GM21360 (cell line): Measurements from ENCODE around the gene EXOC4.

Experiments
- ATAC-seq: cut with Tn5 transposase; IDR thresholded peaks from one replicate; pipeline ENCODE4 v1.9.1; 2021; ENCODE audit warnings: mild to moderate bottlenecking, moderate library complexity; ENCODE audit not compliant: unreplicated experiment

EXOC4 gene

DNA sequence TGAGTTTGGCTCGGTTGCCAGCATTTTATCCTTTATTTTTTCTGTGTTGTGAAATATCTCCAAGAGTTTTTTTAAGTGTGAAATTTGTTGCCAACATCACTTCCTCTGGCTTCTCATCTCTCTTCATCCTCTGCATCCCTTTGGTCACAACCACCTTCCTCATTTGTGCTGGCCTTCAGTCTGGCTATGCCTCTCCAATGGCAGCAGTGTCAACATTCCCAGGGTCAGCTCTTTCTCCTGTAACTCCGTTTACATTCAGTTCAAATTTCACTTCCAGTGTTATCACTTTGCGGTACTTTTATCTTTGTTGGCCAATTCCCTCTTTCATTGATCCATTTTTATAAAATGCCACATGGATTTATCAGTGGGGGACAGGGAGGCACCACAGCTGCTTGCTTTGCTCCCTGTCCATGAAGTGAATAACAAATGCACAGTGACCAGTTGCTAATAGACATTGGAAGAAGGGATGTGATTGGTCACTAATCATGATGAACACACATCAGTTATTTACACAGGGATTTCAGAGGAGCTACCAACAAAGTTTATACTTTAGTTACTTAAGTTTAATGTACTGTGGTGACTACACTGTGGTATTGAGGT is 562.8 kb downstream of the EXOC4 start:
- ATAC-seq, result no peak

DNA sequence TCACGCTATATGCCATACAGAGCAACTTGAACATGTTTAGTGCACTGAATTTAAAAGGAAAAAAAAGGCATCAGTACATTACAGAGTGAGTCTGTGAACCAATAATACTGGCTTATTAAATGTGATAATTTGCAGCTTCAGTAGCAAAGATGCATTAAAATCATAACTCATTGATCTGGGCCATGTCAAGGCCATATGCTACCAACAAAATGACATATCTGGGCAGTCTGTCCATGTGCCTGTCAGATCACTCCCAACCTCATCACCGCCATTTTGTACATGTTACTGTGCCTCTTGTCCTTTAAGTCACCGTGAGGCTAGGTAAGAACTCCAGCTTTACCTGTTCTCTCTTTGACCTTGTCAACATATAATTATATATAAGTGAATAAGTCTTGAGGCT is 566.8 kb downstream of the EXOC4 start:
- ATAC-seq, result no peak

DNA sequence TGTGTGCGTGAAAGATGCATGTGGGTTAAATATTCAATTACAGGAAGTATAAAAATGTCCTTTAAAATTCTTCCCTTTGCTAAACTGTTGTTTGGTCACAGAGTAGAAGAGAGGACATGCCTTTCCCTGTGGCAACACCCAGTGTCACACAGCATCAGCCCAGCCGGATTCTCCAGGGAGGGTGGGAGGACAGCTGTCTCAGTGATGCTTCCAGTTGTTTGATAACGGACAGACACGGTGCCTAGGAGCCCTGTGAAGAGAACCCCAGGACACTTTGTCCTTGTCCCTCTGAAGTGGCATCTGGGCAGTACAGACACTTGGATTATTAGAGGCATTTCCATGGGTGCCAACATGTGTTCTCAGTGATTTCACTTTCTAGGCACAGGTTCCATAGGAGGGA is 567.7 kb downstream of the EXOC4 start:
- no peak for ATAC-seq

DNA sequence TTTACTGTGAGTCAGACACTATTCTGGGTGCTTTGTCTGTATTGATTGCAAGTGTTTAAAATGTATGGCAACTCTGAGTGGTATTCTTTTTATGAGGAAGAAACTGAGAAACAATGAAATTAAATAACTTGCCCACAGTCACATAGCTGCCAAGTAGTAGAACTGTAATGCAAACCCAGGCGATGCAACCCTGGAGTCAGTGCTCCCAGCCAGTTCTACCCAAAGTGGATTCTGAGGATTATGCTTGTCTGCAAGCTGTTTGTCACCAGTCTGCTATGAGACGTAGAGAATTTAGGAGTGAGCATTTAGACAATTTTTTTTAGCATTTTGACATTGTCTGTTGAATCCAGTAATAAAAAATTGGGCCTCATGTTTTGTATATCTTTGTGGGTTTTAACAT is 568.3 kb downstream of the EXOC4 start:
- no peak for ATAC-seq

DNA sequence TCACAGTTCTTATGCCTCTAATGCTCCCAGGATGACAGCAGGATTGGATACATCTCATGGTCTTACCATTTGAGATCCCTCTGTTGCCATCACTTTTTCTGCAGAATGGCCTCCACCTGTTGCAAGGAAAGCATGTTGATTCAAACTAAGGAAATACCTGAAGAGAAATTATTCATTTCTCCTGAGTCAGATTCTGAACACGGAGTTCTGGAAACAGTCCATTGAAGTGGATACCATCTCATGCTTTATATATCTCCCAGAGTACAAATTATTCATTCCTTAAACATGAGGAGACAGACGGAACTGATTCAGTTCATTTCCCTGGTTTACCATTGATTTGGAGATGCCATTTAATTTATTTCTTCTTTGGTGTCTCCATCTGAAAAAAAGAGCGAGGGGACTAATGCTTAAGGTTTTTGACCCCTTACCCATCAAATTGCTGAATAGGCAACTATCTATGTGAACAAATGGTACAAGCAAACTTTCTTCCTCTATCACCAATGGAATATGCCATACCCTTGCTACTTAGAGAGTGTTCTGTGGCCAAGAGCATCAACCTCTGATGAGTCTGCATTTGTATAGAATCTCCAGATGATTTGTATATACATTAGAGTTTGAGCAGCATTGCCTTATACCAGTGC is 569.2 kb downstream of the EXOC4 start:
- ATAC-seq, result no peak

DNA sequence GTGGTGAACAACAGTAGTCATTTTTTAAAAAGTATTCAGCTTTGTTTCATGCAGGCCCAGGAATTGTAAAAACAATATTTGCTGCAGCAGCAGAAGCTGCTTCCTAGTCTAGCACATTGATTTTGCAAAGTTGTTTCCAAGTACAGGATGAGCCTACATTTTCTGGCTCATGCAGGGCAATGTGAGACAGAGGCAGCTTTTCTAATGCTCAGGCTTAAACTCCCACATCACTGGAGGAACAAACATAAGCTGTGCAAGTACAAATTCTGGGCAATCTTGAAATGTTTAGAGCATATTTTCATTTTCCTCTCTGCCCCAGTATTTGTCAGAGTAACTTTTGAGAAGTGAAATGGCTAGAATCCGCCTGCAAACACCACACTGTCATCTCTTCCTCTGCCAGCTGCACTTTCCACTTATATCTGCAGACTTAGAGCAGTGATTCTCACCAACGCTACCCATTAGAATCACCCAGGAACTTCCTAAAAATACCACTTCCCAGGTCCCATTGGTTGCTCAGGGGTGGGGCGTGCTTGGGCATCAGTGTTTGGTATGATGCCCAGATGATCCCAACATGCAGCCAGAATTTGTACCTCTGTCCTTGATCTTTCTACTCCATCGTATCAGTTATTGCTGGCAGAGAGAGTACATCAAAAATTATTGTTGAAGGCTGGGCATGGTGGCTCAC is 570.1 kb downstream of the EXOC4 start:
- ATAC-seq, result no peak

DNA sequence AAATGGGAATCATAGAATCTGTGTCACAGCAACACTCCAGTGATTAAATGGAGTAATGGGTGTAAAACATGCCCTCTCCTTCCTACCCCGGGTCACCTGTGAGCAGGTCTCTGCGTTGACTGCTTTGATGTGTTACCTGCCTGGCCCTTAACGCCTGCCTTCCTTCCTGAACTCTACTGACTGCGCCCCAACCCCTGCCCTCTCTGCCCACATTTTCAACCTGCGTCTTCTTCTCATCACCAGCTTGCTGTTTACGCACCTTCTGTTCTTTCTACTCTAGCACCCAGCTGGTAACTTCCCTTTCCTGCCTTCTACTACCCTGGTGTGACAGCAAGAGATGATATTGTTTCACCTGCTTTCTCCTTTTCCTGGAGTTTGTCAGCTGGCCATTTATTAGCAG is 571.3 kb downstream of the EXOC4 start:
- no peak for ATAC-seq

DNA sequence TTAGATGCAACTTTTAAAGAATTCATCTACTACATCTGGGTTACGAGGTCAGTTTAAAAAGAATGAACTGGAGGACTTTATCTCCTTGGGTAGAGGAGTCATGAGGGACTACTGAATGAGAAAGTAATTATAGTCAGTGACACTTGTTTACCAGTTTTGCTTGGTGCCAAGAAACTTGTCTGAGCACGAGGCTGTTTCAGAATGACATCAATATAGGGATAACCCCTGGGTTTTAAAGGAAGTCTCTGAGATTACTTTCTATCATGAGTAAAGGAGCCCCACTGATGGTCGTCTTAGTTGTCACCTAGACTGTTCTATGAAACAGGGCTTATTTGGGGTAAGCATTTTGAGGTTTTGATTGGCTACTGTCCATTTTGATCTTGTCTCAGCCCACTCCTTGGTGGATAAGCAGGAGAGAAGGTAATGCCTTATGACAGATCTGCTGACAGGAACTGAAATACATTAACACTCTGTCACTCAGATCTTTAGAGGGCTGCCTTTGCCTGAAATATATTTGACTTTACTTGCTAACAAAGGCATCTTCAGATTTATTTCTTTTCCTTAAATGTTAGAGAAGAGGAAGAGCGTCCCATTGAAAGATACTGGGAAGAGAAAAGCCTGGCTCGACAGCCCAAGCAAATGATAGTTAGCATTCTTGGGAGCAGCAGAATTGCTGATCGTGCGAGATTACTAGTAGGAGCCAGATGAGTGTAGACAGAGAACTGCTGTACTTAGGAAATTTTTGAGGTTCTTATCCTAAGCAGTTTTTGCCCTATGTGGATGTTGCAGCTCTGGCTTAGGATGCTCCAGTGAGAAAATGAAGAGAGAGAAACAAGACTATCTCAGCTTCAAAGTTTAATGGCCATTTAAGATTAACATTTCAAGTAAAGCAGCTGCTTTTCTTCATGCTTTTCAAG is 575.1 kb downstream of the EXOC4 start:
- ATAC-seq, result peak; percentile 79

DNA sequence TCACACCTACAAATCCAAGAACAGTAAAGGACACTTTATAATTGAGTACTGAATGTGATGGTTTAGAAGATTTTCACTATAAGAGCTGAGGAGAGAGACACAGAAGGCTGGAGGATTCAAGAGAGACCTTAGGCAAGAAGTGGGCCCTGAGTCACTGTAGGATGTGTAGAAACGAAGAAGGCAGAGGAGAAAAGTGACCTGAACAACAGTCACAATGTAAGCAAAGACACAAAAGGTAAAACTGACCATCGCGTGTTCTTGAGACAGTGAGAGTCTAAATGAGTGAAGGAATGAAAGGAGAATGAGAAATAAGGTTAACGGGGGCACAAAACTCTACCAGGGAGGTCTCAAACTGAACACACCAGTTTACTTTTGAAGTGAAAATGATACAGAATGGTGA is 576.0 kb downstream of the EXOC4 start:
- no peak for ATAC-seq

DNA sequence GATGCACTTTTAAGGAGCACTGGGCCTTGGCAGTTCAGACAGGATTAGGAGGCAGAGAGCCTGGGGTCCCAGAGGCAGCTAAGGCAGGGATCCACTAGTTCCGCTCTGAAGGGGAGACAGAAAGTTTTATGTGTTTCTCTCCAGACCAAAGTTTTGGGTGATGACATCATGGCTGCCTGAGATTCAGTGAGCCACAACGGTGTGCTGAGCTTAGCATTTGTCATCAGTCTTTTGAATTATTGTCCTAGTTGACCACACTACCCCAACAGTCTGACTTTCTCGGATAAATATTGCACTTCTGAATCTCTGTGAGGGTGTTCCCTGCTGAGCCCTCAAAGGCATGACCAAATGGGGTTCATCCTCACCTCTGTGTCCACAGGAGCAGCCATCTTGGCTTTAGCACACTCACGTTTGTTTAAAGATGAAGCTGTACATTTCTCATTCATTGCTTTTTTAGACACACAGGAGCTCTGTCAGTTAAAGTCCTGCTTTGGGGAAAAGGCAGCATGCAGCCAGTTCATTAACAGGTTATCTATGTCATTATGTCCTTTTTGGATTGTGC is 576.5 kb downstream of the EXOC4 start:
- no peak for ATAC-seq

DNA sequence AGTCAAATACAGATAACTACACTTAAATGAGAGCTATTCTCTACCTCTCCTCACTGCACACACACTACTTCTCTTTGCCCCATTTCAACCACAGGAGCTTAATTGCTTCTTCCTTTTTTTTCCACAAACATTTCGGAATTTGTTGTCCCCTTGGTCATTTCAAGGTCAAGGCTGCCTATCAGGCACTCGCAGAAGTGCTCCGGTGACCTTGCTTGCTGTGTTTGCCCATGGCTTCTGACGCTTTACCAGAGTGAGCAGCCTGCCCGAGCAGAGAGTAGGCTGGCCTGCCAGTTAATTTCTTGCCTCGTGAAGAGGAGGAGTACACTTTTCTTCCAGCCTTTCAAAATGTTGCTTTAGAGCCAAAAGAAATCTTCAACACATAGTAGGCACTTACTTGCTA is 577.2 kb downstream of the EXOC4 start:
- ATAC-seq, result no peak

DNA sequence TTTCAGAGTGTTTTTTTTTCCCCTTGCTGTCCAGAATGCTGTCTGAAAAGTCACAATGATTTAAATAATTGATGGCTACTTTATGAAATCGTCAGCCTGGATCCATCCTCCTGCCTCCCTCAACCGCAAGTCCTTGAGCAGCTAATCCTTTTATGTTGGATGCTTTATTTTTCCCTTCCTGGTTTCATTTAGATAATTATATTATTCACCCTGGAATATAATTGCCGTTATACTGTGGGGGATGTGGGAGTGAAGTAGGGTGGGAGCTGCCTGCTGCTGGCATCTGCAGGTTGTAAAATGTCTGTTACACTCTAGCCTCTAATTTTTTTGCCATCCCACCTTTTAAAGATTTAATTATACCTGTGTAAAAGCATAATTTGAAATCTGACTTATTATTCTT is 583.8 kb downstream of the EXOC4 start:
- no peak for ATAC-seq

DNA sequence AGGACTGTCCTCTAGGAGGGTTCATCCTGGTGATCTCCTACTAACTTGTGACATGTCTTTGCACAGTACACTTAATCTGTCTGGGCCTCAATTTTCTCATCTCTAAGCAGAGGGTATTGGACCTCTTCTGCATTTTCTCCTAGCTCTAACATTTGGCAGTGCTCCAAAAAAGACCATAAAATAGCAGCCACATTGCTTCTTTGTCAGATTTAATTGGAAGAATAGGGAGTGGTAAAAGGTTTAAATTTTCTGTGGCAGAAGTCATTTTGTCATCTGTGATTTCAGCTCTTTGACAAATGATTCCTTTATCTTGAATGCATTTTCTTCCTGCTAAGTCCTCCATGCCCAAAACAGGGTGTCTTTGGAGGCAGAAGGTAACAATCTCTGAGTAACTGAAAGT is 584.3 kb downstream of the EXOC4 start:
- no peak for ATAC-seq

DNA sequence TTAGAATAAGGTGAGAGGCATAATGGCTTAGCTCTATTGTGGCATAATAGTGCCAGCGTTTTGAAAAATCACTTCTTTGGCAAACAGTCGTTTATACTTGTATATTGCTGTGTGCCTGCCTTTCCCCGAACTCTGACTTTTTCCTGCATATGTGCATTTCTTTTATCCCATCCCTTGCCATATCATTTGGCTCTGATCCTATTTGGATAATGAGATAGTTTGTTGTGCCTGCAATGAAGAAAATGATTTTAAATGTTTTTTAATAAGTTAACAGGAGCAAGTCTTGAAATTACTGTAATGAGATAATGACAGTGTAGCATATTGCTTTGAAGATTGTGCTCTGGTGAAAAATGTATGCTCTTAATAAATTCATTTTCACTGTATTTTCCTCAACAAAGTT is 586.2 kb downstream of the EXOC4 start:
- ATAC-seq, result no peak

DNA sequence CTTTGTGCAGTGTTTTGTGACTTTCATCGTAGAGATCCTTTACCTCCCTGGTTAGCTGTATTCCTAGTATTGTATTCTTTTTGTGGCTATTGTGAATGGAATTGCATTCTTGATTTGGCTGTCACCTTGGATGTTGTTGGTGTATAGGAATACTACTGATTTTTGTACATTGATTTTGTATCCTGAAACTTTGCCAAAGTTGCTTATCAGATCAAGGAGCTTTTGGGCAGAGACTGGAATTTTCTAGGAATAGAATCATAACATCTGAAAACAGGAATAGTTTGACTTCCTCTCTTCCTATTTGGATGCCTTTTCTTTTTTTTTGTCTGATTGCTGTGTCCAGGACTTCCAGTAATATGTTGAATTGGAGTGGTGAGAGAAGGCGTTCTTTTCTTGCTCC is 590.5 kb downstream of the EXOC4 start:
- no peak for ATAC-seq

DNA sequence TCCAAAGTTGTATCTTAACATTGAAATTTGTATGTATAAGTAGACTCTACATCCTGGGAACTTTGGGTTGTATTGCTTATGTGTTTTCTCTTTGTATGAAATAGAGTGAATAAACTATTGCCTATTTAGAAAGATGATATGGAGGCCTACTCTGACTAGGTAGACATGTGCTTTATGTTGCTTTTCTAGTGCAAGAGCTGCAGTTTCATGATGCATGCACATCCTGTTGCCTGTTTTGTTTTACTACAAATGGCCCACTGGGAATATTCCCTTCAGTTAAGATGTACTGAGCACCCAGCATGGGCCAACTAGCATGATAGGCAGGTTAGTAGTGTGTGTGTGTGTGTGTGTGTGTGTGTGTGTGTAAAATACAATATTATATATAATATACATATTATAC is 592.1 kb downstream of the EXOC4 start:
- ATAC-seq, result no peak

DNA sequence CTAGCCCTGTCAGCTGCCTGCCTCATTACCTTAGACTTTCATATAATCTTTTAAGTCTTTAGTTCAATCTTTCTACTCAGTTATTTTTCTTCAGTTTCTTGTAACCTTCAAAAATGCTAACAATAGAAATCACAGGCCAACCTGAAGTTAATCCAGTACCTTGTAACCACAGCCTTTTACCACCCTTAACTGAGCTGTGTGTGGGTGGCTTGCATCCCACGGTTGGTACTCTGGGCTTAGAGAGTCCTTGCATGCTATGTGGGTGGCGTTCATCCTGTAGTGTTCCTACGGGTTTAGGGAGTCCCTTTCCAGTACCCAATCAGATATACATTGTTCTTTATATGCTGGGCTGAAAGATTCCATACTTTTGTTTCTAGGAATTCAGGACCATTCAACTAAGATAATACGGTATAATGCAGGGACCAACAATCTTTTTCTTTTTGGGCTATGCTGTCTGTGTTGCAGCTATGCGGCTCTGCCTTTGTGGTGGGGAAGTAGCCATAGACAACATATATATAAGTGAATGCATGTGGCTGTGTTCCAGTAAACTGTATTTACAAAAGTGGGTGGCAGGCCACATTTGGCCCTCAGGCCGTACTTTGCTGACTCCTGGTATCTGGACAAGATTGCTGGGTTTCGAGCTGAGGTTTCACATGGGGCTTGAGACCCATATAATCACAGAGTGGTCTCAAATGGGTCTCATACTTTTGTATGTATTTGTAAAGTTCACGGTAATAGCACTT is 593.5 kb downstream of the EXOC4 start:
- ATAC-seq, result no peak

DNA sequence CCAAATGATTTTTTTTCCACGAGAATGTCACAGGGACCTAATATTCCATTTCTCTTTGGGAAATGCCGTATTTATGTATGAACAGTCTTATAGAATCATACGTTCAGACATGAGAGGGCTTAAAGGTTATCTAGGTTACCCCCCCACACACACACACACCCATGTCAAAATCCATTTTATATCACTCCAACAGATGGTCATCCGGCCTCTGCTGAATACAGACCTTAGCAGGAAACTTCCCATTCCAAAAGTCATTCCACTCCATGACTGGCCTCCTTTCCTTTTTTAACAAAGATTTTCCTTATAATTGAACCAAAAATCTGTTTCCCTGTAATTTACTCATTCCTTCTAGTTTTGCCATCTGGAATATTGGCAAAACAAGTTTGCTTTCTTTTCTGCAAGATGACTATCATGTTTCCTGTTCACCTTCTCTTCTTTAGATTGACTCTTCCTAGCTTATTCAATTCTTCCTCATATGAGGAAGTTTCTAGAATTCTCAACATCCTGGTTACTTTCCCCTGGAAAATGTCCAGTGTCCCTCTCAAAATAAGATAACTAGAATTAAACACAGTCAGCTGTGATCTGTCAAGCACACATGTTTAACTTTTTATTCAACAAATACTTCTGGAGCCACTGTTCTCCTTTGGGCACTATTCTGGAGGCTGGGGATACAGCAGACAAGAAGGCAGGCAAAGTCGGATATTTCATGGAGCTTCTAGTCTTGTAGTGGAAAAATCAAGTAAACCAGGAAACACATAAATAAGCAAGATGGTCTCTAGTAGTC is 597.8 kb downstream of the EXOC4 start:
- no peak for ATAC-seq

DNA sequence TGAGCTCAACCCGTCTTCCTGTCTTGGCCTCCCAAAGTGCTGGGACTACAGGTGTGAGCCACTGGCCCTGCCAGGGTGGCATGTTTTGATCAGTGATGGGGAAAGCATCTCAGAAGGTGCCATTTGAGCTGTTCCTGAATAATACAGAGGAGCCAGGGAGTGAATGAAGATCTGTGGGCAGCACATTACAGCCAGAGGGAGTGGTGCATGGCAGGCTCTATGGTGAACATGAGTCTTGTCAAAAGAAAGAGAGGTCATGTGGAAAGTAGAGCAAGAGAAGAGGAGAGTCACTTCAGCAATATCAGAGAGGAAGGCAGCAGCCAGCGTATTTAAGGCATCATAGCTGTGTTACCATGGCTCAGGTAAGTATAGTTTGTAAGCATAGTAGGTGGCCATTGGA is 598.5 kb downstream of the EXOC4 start:
- no peak for ATAC-seq
